GM18951 (cell line): ENCODE data around the gene GJD4.

Source experiments
- POLR2A ChIP-seq: IDR thresholded peaks from 4 replicates; pipeline ENCODE4 v1.6.1; 2011; ENCODE audit warnings: mild to moderate bottlenecking; ENCODE audit not compliant: insufficient read length, insufficient read depth; ENCODE audit errors: extremely low read depth
- in situ Hi-C: fragments of 300-500 bp; cut with MboI; formaldehyde crosslinking; loops from one replicate; pipeline ENCODE4 v1.12.0; 2022; ENCODE audit warnings: low sequenced_read_pairs, mixed read lengths, inconsistent platforms; ENCODE audit not compliant: unreplicated experiment

Gene GJD4

DNA sequence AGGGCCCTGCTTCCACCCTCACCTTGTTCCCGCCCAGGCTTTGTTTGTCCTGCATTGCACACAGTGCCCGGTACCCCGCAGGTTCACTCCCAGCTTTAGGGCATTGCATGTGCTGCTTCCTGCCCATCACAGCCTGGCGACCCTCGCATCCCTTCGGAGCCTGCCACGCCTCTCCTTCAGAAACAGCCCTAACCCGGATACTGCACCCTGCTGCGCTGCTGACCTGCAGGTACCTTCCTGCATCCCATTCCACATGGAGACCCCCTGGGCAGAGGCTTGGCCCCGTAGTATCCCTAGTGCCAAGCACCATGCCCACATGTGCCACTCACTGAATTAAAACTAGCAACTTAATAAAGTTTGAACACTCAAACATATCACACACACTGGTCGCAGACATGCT, 19.8 kb upstream of the GJD4 start:
- in situ Hi-C loops, result loop anchor here (25.0 kb wide), 1 partner anchor 473 kb away; no protein-coding TSS in a partner anchor
- TF ChIP-seq POLR2A, result no peak

DNA sequence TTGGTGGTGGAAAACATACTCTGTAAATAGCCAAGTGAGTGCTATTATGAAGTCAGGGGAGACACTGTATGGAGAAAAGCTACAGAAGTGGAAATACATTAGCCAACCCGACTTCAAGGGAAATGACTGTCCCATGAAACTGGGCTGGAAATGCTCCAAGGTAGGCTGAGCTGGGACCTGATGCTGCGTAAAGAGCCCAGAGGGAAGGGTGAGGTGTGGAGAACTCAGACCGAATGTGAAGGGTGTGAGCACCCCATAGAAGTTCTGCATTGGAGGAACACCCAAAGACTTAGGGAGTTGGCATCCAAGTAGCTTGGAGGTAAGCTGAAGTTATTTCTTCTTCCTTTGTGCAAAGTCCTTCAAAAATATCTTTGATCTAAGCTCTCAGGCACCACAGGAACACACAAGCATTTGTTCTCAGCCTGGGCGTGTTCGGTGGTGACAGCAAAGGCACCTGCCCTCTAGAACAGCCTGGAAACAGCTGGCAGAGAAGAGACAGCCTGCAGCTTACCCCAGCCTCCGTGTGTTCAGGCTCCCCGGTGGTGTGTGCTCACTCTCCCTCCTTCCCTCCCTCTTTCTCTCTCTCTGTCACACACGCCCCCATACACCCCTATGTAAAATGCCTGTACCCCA, 19.1 kb upstream of the GJD4 start:
- in situ Hi-C loops, result loop anchor here (25.0 kb wide), 1 partner anchor 474 kb away; no protein-coding TSS in a partner anchor
- TF ChIP-seq POLR2A, result no peak

- TF ChIP-seq POLR2A, result no peak
These were observed 16.3 kb upstream of the GJD4 start for GRCh38 chr10:35588836-35589235.

GRCh38 chr10:35592441-35592840, 12.7 kb upstream of the GJD4 start:
- in situ Hi-C loops, result loop anchor here (25.0 kb wide), 1 partner anchor 480 kb away; no protein-coding TSS in a partner anchor
- no peak for TF ChIP-seq POLR2A

More at GRCh38 chr10:35588836-35589235, 16.3 kb upstream of the GJD4 start:
- in situ Hi-C loops, result loop anchor here (25.0 kb wide), 1 partner anchor 477 kb away; no protein-coding TSS in a partner anchor

DNA sequence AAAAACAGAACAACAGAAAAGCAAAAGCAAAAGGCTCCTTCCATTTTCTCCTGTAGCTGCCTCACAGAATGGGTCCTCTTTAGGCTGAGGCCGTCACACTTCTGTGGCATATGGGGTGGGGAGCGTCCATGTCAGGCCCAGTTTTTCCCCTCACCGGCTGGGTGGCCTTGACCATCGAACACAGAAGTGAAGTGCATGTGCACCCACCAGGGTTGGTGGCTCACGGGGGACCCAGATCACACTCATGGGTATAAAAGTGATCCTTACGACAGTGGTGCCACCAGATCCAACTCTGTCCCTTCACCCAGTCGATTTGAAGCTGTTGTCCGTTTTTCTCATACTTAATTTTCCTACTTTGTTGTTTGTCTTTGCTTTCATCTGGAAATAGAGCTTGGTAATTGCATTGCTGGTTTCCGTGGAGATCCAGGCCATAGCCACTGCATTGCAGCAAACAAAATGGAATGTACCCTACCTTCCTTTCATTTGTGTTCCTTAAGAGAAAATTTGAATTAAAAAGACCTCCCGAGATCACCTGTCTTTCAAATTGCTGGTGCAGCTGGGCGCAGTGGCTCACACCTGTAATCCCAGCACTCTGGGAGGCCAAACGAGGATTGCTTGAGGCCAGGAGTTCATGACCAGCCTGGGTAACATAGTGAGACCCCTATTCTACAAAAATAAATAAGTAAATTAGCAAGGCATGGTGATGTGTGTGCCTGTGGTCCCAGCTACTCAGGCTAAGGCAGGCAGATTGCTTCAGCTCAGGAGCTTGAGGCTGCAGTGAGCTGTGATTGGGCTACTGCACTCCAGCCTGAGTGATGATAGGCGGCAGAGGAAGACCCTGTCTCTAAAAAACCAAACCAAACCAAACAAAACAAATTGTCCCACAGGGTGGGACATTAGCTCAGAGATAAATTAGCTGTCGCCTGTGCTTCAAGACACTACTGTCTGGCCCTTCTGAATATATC, 10.7 kb upstream of the GJD4 start:
- in situ Hi-C loops, result loop anchor here (25.0 kb wide), 1 partner anchor 482 kb away; no protein-coding TSS in a partner anchor
- no peak for TF ChIP-seq POLR2A

GRCh38 chr10:35595106-35595505, 10.0 kb upstream of the GJD4 start:
- no peak for TF ChIP-seq POLR2A
- in situ Hi-C loops, result loop anchor here (25.0 kb wide), 1 partner anchor 483 kb away; no protein-coding TSS in a partner anchor

DNA sequence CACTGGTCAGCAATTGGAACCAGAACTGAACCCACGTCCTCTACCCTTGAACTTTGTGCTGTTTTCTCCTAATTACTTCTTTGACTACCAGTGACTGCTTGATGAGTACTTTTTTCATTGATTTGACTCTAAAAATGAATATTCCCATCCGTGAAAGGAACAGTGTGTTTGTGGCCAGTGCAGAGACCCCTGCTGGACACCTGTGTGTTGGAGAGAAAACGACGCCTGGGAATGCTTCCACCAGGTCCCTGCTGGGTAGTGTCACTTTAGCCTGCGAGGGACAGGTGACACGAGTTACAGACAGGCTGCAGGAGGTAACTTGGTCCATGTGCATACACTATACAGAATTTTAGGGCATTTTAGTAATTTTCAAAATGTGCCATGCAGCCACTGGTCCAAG, 6.8 kb upstream of the GJD4 start:
- in situ Hi-C loops, result loop anchor here (25.0 kb wide), 1 partner anchor 486 kb away; no protein-coding TSS in a partner anchor
- no peak for TF ChIP-seq POLR2A

DNA sequence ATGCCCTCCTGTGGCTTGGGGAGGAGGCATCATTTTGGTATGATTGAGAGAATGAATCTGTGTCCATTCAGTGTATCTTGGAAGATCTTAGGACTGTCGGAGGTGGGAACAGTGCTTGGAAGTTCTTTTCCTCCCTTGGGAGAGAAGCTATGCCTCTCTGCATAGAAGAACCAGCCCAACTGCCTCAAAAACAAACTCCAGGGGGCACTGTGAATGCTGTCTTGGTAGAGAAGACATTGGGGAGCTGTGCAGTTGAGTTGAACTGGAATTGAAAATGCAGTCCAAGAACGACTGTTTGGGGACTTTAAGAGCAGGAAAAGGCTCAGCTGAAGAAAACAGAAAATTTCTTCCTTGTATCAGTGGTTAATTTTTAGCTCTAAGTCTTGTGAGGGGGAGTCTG, 4.9 kb upstream of the GJD4 start:
- TF ChIP-seq POLR2A, result no peak
- in situ Hi-C loops, result no loop called here

DNA sequence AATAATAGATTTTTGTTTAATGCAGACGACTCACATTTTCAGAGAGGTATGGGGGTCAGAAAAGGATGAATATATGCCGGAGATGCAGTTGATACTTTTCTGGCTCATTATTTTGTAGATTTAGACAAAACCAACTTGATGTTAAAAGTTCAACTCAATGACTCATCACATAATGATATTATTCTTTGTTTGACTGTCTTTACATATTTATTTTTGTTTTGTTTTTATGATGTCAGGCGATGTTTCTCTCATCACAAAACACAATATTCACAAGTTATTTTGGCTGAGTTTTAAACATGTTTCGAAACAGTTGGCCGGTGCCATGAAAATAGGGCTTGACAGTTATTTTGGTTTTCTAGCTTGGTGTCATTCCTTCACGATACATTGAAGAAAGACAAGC, 1.3 kb downstream of the GJD4 start:
- TF ChIP-seq POLR2A, result no peak
- in situ Hi-C loops, result no loop called here

- no peak for TF ChIP-seq POLR2A
- in situ Hi-C loops, result no loop called here
These were observed 2.6 kb downstream of the GJD4 start for GRCh38 chr10:35607475-35608327.

DNA sequence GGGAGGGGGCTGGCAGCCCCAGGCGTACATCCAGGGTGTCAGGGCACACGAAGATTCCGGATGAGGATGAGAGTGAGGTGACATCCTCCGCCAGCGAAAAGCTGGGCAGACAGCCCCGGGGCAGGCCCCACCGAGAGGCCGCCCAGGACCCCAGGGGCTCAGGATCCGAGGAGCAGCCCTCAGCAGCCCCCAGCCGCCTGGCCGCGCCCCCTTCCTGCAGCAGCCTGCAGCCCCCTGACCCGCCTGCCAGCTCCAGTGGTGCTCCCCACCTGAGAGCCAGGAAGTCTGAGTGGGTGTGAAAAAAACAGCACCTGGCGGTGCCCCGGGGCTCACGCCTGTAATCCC, 3.2 kb downstream of the GJD4 start:
- TF ChIP-seq POLR2A, result no peak
- in situ Hi-C loops, result no loop called here

DNA sequence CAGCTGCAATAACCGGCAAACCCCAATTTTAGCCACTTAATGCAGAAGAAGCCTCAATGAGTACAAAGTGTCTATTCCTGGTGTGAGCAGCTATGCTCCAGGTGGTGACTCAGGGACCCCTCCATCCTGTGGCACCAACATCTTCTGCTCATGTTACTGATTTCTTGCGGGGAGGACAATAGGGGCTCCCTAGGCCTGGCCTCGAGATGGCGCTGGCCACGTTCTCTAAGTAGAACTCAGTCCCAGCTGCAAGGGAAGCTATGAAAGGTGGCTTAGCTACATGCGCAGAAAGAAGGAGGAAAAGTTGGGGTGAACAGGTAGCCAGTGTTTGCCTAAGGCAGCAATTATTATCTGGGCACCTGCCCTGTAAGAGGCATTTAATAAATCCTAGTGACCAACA, 6.6 kb downstream of the GJD4 start:
- in situ Hi-C loops, result no loop called here
- TF ChIP-seq POLR2A, result no peak
